DMS79 (cell line): ENCODE data around the gene MRPL4.
"Not testable (repeated sequence)": the region's sequence is repeated elsewhere in the genome, so short reads cannot be mapped to it uniquely, and the experiment has no call there.

Source experiments
- DNase-seq: peaks from one replicate; lab custom pipeline; 2025; lab: John Stamatoyannopoulos, UW

Gene MRPL4

DNA sequence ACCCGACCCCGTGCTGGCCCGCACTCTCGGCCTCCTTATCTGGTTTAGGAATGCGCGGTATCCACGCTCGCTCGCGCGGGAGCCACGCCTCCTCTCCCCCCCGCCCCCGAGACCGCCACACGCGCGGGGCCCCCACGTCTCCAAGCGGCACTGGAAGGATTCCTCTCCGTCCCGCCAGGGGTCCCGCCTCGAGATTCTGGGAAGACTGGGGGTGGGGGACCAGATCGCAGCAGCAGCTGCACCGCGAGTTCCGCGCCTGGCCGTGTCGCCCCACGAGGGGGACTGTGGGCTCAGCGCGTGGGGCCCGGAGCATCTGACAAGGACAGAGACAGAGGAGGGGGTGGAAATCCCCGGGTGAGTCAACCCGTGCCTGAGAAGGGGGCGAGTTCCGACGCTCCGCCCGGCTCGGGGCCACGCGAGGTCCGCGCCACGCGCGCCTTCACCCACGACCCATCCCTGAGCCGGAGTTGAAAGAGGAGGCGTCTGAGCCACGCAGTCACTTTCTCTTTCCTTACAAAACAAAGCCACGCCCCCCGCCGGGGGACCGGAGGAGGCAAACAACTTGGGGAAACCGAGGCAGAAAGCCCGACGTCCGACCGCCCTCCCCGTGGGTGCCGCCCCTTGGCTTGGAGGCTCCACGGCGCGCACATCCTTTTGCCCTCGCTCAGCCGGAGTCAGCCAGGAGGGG is 21.7 kb upstream of the MRPL4 start:
- no peak for DNase-seq

DNA sequence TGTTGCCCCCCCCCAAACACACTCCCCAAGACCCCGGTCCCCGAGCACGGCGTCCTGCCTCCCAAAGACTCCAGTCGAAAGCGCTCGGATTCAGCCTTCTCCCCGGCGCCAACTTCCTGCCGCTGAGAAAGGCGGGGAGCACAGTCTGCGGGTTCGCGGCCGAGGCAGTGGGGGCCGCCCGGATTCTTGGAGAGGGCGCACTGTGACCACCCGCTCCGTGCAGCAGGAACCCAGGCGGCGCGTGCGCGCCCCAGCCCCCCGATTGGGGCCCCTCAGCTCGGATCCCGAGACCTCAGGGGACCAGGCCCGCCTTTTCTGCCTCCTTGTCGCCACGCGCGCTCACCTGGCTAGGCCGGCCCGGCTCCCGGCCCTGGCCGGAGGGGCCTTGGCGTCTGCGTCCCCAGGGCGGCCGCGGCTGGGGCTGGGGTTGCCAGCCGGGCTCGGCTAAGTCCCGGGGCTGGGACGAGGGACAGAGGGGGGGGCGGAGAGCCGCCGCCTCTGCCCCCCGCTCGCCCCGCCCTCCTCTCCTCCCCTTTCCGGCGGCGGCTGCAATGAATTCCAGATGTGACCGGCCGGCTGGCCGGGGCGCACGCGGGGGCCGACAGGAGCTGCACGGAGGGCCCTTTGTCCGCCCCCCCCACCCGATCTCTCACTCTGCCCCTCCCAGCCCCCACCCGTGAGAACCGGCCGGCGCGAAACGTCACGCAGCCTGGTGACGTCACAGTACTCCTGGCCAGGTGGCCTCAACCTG is 21.0 kb upstream of the MRPL4 start, which contains the start of gene S1PR2:
TSS of gene S1PR2 (minus strand) at position 471 of the 751 bp plus-strand sequence. CDS start 6,426 bp downstream, outside the sequence.
- DNase-seq: peak; percentile 60

GRCh38 chr19:10231612-10232228 is 20.3 kb upstream of the MRPL4 start:
- no peak for DNase-seq

DNA sequence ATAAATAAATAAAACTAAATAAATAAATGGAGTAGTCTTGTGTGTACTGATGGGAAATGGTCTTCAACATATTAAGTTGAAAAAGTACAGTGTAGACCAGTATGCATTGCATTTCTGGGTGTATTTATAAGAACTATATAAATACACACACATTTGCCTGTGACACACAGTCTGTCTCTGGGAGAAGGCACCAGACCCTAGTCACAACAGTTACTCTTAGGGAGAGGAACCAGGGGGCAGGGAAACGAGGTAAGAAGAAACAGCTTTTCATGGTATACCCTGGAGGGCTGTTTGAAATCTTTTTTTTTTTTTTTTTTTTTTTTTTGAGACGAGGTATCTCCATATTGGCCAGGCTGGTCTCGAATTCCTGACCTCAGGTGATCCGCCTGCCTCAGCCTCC is 18.1 kb upstream of the MRPL4 start:
- DNase-seq: no peak

- DNase-seq: no peak
These were observed 17.0 kb upstream of the MRPL4 start for GRCh38 chr19:10235003-10235402.

DNA sequence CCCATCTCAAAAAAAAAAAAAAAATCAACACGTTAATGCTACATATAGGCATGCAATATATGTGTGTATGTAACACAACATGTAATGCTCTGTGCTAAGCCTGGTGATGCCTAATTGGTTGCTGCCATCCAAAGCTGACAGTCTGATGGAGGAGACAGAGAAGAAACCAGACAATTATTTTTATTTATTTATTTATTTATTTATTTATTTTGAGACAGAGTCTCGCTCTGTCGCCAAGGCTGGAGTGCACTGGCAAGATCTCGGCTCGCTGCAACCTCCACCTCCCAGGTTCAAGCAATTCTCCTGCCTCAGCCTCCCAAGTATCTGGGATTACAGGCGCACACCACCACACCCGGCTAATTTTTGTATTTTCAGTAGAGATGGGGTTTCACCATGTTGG is 16.6 kb upstream of the MRPL4 start:
- DNase-seq: not testable (repeated sequence)

DNA sequence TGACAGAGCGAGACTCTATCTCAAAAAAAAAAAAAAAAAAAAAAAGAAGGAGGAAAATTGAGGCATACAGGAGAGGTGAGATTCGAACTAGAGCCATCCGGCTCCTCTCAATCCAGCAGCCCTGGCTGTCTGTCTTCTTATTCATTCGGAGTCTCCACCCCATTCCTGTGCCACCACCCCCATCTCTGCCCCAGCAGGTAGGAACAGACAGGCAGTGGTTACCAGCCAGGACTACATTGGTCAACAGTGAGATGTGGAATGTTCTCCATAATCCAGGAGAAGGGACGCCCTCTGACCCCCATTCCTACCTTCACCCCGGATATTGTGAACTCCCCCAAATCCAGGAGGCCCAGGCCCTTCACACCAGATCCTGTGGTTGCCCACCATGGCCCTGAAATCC is 14.3 kb upstream of the MRPL4 start:
- DNase-seq: no peak

GRCh38 chr19:10238172-10238783 is 13.7 kb upstream of the MRPL4 start:
- no peak for DNase-seq

DNA sequence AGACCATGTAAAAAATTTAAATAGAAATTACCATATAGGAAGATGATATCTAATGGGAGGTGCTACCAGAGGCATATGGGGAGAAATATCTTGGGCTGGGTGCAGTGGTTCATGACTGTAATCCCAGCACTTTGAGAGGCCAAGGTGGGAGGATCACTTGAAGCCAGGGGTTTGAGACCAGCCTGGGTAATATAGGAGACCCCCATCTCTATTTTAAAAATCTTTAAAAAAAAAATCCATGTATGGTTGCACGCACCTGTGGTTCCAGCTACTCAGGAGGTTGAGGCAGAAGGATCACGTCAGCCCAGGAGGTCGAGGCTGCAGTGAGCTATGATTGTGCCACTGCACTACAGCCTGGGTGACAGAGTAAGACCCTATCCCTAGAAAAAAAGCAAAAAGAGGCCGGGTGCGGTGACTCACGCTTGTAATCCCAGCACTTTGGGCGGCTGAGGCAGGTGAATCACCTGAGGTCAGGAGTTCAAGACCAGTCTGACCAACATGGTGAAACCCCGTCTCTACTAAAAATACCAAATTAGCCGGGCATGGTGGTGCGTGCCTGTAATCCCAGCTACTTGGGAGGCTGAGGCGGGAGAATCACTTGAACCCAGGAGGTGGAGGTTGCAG is 10.1 kb upstream of the MRPL4 start:
- not testable (repeated sequence) for DNase-seq

DNA sequence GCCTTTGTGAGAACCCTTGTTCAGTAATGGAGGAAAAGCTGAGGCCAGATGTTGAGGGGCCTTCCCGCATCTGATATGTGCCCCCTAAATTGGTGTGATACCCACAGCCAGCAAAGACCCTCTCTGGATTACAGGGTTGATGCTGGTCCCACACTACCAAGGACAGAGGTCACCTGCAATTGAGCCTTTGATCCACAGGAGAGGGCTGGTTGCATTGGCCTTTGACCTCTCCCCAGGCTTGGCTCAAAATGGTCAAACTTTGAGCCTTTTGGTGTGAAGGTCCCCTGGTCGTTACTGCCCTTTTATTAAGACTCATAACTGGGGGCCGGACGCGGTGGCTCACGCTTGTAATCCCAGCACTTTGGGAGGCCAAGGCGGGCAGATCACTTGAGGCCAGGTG is 8.4 kb upstream of the MRPL4 start:
- no peak for DNase-seq

DNA sequence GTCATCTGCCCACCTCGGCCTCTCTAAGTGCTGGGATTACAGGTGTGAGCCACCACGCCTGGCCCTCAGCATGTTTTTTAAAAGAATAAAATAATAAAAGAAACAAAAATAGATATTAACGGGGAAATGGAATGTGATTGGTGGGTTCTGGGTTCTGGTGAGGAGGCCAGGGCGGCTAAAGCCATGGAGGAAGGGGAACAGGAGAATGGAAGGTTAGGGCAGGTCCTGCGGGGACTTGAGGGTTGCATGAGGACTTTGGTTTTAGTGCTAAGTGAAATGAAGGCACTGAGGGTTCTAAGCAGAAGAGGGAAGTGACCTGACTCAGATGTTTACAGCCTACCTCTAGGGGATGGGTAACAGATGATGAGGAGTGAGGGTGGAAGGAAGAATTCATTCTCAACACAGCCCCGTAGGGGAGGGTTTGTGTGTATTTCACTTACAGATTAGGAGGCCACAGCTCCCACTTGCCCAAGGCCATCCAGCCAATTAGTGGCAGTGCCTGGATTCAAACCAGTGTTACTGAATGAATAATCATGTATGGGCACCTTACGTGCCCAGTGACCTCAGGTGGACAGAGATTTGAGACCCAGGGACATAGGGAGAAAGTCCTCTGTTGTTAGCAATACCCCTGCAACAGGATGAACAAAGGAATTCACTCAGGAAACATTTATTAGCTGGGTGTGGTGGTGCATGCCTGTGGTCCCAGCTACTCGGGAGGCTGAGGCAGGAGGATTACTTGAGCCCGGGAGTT is 6.7 kb upstream of the MRPL4 start:
- no peak for DNase-seq

DNA sequence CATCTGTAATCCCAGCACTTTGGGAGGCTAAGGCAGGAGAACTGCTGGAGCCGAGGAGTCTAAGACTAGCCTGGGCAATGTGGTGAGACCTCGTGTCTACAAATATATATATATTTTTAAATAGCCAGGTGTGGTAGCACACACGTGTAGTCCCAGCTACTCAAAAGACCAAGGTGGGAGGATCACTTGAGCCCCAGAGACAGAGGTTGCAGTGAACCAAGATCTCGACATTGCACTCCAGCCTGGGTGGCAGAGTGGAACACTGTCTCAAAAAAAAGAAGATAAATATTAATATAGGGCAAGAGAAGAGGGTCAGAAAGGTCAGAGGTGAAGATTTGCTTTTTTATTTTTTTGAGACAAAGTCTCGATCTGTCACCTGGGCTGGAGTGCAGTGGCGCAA is 5.5 kb upstream of the MRPL4 start:
- no peak for DNase-seq

- no peak for DNase-seq
These were observed 693 bp downstream of the MRPL4 start for GRCh38 chr19:10252707-10253106.

GRCh38 chr19:10254244-10254643 is 2.2 kb downstream of the MRPL4 start:
- no peak for DNase-seq

GRCh38 chr19:10255358-10255757 is 3.3 kb downstream of the MRPL4 start:
- DNase-seq: no peak

GRCh38 chr19:10256551-10256950 is 4.5 kb downstream of the MRPL4 start:
- DNase-seq: no peak

- no peak for DNase-seq
These were observed 5.1 kb downstream of the MRPL4 start for GRCh38 chr19:10256970-10257615.

DNA sequence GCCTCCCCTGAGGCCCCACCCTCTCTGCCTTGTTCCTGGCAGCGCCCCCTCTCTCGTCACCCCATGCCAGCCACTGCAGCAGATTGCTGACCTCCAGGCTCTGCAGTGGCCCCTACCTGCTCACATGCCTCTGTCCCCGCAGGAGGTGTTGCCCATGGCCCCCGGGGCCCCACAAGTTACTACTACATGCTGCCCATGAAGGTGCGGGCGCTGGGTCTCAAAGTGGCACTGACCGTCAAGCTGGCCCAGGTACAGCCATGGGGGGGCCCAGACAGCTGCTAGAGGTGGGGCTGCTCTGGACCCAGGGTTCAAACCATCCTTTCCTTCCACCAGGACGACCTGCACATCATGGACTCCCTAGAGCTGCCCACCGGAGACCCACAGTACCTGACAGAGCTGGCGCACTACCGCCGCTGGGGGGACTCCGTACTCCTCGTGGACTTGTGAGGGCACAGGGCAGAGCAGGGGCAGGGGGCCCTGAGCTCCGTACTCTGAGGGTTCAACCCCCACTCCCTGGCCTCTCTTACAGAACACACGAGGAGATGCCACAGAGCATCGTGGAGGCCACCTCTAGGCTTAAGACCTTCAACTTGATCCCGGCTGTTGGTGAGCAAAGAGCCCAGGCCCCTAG is 6.2 kb downstream of the MRPL4 start:
- no peak for DNase-seq

DNA sequence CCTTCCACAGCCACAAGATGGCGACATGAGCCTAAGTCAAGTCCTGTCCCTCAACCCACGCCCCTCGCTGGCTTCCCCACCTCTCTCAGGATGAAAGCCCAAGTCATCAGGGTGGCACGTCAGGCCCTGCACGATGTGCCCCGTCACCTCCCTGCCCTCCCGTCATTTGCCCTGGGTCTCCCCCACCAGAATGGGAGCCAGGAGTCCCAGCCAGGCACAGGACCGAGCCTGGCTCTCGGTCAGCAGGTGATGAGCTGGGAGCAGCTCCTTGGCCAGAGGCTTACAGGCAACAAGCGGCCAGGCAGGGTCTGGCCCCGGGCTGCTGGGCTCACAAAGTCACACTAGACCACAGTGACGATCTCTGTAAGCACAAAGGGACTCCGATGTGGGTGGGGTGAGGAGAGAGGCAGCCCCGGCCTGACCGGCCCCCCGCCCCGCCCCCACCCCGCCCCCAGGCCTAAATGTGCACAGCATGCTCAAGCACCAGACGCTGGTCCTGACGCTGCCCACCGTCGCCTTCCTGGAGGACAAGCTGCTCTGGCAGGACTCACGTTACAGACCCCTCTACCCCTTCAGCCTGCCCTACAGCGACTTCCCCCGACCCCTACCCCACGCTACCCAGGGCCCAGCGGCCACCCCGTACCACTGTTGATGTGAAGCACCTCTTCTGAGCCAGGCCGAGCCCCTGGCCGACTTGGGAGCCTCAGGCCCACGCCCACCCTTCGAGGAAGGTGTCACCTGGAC is 7.3 kb downstream of the MRPL4 start:
- DNase-seq: peak; percentile 78

DNA sequence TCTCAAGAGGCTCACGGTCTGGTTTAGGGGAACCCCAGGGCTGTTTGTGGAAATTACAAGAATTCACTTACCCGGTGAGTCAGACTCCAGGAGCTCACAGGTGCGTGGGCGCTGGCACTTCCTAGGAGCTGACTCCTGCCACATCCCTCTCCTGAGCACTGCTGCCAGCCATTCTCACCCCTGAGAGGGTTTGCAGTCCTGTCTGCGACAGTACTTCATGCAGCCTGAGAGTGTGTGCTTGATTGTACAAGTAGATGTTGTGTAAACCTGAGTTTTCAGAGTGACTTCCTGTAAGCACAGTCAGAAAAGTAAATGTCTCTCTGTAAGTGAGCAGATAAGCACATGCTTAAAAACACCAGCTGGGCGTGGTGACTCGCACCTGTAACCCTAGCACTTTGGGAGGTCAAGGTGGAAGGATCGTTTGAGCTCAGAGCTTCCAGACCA is 8.1 kb downstream of the MRPL4 start:
- DNase-seq: no peak
